ENCODE data around the gene GPR68.

GPR68 gene

DNA sequence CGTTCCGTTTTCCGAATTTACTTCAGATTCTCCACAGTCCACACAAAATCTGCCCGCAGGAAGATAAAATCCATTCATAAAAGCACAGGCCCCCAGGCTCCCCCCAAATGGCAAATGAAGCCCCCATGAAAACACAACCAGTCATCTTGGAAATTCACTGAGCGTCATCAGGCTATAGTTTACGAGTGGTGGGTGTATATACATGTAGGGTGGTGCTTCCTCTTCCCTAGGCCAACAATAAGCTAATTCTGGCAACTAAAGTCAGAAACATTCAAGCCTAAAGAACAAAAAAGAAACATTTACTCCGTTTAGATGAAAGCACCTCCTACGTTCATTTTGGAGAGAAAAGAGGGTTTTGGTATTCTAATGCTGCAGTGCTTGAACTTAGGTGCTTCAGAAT is 5.8 kb downstream of the GPR68 start:
- no peak overlapping the region for H3K27ac ChIP-seq
- no peak for TF ChIP-seq CTCF (conservative IDR thresholded peaks at IDR 0.05)

DNA sequence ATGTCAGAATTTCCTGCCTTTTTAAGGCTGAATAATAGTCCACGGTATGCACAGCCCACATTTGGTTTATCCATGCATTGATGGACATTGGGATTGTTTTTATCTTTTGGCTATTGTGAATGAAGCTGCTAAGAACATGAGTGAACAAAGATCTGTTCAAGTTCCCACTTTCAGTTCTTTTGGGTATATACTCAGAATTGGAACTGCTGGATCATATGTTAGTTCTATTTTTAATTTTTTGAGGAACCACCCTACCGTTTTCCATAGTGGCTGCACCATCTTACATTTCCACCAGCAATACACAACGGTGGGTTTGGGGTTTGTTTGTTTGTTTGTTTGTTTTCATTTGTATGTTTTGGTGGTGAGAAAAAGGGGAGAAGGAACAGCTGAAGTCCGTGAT is 6.4 kb downstream of the GPR68 start:
- TF ChIP-seq CTCF (conservative IDR thresholded peaks at IDR 0.05) = no peak
- H3K27ac ChIP-seq = no peak overlapping the region

- H3K27ac ChIP-seq = no peak overlapping the region
- no peak for TF ChIP-seq CTCF (conservative IDR thresholded peaks at IDR 0.05)
Observed at GRCh38 chr14:91237219-91237618, 7.3 kb downstream of the GPR68 start.

DNA sequence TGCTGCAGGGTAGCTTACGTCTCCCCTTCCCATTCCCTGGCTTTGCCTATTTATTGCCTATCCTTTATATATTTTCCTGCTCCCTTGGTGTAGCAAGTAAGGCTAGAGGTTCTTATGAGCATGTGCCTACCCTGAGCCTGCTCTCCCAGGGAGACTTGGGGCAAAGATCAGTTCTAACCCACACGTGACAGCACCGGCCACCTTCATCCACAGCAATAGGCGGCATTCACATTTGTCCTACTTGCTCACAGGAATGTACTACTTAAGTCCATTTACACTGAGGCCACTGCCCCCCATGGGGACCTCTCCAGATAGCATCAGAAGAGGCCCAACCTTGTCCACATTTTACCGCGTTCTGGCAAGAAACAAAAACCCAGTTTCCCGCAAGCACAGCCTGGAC is 8.7 kb downstream of the GPR68 start:
- TF ChIP-seq CTCF (conservative IDR thresholded peaks at IDR 0.05) = no peak

DNA sequence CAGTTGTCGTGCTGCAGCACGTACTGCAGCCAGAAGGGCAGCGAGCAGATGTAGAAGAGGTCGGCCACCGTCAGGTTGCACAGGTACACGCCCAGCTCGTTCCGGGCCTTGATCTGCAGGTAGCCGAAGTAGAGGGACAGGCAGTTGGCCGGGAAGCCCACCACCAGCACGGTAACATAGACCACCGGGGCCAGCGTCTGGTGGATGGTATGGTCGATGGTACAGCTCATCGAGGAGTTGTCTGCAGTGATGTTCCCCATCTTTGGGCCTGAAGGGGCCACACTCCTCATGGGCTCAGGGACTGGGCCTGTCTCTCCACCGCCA is 9.8 kb downstream of the GPR68 start:
- no peak for TF ChIP-seq CTCF (conservative IDR thresholded peaks at IDR 0.05)
- H3K27ac ChIP-seq = no peak overlapping the region

More for the DNA sequence above, 8.7 kb downstream of the GPR68 start:
- H3K27ac ChIP-seq = no peak overlapping the region

DNA sequence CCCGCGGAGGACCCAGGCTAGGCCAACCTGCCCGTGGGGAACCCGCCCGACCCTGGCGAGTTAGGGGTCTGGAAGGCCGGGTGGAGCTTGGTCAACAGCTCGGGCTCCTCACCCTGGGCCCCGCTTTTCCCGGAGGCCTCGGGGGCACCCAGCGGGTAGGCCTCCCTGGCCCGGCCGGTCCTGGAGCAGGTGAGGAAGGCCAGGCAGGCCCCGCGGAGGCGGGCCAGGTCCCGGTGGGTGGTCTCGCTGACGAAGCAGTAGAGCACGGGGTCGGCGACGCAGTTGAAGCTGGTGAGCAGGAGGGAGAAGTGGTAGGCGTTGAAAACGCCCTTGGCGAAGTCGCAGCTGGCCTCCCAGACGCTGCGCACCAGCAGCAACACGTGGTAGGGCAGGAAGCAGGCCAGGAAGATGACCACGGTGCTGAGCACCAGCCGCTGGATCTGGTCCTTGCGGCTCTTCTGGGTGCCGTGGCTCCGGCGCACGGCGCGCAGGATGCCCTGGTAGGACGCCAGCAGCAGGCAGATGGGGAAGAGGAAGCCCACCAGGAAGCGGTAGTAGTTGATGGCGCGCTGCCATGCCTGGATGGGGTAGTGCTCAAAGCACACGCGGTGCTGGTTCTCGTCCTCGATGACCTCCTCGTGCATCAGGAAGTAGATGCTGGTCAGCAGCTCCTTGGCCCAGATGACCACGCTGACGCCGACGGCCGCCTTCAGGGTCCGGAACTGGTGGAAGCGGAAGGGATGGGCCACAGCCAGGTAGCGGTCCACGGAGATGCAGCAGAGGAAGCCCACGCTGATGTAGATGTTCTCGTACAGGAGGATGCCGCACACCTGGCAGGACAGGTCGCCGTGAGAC is 10.3 kb downstream of the GPR68 start:
- no peak for TF ChIP-seq CTCF (conservative IDR thresholded peaks at IDR 0.05)
- H3K27ac ChIP-seq = no peak overlapping the region

DNA sequence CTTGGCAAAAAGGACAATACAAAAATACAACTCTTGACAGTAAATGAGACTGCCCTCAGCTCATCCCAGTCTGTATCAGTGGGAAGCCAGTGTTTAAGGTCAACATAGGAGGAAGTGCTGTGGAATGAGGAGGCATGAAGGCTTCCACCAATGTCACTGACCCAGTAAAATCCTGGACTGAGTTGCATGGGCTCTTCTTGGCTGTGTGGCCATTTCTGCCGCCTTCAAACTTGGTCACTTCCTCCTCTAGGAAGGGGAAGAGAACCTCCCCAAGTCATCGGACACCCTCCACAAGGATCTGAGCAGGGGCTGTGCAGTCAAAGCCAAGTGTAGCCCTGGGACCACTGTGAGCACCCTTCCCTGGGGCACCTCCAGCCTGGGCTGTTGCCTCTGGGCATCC is 11.9 kb downstream of the GPR68 start:
- no peak for TF ChIP-seq CTCF (conservative IDR thresholded peaks at IDR 0.05)
- H3K27ac ChIP-seq = no peak overlapping the region

Data from VCaP (cell line).